ENCODE results near the gene FREM3. TPM values are rescaled to one million over a fixed set of nuclear protein-coding genes. Genes with fewer than 3 reads are reported as not detected.
A peak's percentile ranks its signal among the peaks of the same experiment; 100 is the strongest.
"Not testable (repeated sequence)": the region's sequence is repeated elsewhere in the genome, so short reads cannot be mapped to it uniquely, and the experiment has no call there.

FREM3 gene
- total RNA-seq, 1 experiment from 2014 or later = not detected

GRCh38 chr4:143538979-143539669 is 161.4 kb downstream of the FREM3 start:
- no peak overlapping the region for H3K9ac ChIP-seq (ENCODE audit: low read length)
- H3K36me3 ChIP-seq (ENCODE audit: insufficient read depth, low read length) = peaks cover 92% of the 10 kb centered on the region
- no peak overlapping the region for H3K4me3 ChIP-seq (ENCODE audit: low read length)
- peaks cover 2% of the 10 kb centered on the region; the same call in 1 of the 2 replicates for H4K20me1 ChIP-seq (ENCODE audit: insufficient read depth, low read depth, low read length)
- no peak overlapping the region for H3K4me2 ChIP-seq (ENCODE audit: low read depth, low read length, poor library complexity, severe bottlenecking)
- H3K9me2 ChIP-seq (replicated peaks; ENCODE audit: insufficient read depth, low read length) = no peaks in the 10 kb centered on the region
- peaks cover 59% of the 10 kb centered on the region for H3K79me2 ChIP-seq (ENCODE audit: low read length)
- no peaks in the 10 kb centered on the region for H3K27me3 ChIP-seq (ENCODE audit: low read length)
- H3K9me3 ChIP-seq (ENCODE audit: low read length) = no peaks in the 10 kb centered on the region
- DNase-seq = no peak
- H2AFZ ChIP-seq (ENCODE audit: low read length) = no peak overlapping the region
- H3K27ac ChIP-seq (ENCODE audit: low read length) = no peak overlapping the region
- H3K4me1 ChIP-seq (ENCODE audit: low read length) = 0 out of 2 replicates have a peak, but pooled peaks cover 2% of the 10 kb centered on the region

- no peaks in the 10 kb centered on the region for H3K4me1 ChIP-seq (ENCODE audit: low read length)
- H3K27ac ChIP-seq (ENCODE audit: low read length) = no peak overlapping the region
- no peak overlapping the region for H3K4me2 ChIP-seq (ENCODE audit: low read depth, low read length, poor library complexity, severe bottlenecking)
- H3K4me3 ChIP-seq (ENCODE audit: low read length) = no peak overlapping the region
- H3K9me2 ChIP-seq (replicated peaks; ENCODE audit: insufficient read depth, low read length) = no peaks in the 10 kb centered on the region
- no peak overlapping the region for H3K9ac ChIP-seq (ENCODE audit: low read length)
- peaks cover 18% of the 10 kb centered on the region; the same call in 1 of the 2 replicates for H4K20me1 ChIP-seq (ENCODE audit: insufficient read depth, low read depth, low read length)
- H3K9me3 ChIP-seq (ENCODE audit: low read length) = no peaks in the 10 kb centered on the region
- no peak overlapping the region for H2AFZ ChIP-seq (ENCODE audit: low read length)
- no peak for DNase-seq
- peaks cover 95% of the 10 kb centered on the region for H3K36me3 ChIP-seq (ENCODE audit: insufficient read depth, low read length)
- H3K79me2 ChIP-seq (ENCODE audit: low read length) = peaks cover 92% of the 10 kb centered on the region
- no peaks in the 10 kb centered on the region for H3K27me3 ChIP-seq (ENCODE audit: low read length)
Measured at GRCh38 chr4:143531788-143532491, 168.5 kb downstream of the FREM3 start.

- no peaks in the 10 kb centered on the region for H3K4me1 ChIP-seq (ENCODE audit: low read length)
- DNase-seq = peak; percentile 58
- no peaks in the 10 kb centered on the region for H3K9me3 ChIP-seq (ENCODE audit: low read length)
- H2AFZ ChIP-seq (ENCODE audit: low read length) = no peak overlapping the region
- H3K79me2 ChIP-seq (ENCODE audit: low read length) = peaks cover 92% of the 10 kb centered on the region
- no peak overlapping the region for H3K27ac ChIP-seq (ENCODE audit: low read length)
- H3K4me2 ChIP-seq (ENCODE audit: low read depth, low read length, poor library complexity, severe bottlenecking) = no peak overlapping the region
- peaks cover 18% of the 10 kb centered on the region; the same call in 1 of the 2 replicates for H4K20me1 ChIP-seq (ENCODE audit: insufficient read depth, low read depth, low read length)
- no peaks in the 10 kb centered on the region for H3K9me2 ChIP-seq (replicated peaks; ENCODE audit: insufficient read depth, low read length)
- no peak overlapping the region for H3K4me3 ChIP-seq (ENCODE audit: low read length)
- H3K9ac ChIP-seq (ENCODE audit: low read length) = no peak overlapping the region
- no peaks in the 10 kb centered on the region for H3K27me3 ChIP-seq (ENCODE audit: low read length)
- H3K36me3 ChIP-seq (ENCODE audit: insufficient read depth, low read length) = peaks cover 94% of the 10 kb centered on the region
Measured at GRCh38 chr4:143531380-143531779, 169.1 kb downstream of the FREM3 start.

GRCh38 chr4:143528046-143528445 is 172.4 kb downstream of the FREM3 start:
- Histone ChIP-seq H3K79me2 (ENCODE audit: low read length) (peaks cover 95% of the 10 kb centered on the region), H3K36me3 (ENCODE audit: insufficient read depth, low read length) (peaks cover 92% of the 10 kb centered on the region), H4K20me1 (ENCODE audit: insufficient read depth, low read depth, low read length) (peaks cover 27% of the 10 kb centered on the region; the same call in 1 of the 2 replicates)
- not testable (repeated sequence) for H2AFZ ChIP-seq (ENCODE audit: low read length); H3K4me2 ChIP-seq (ENCODE audit: low read depth, low read length, poor library complexity, severe bottlenecking); DNase-seq; H3K9me2 ChIP-seq (replicated peaks; ENCODE audit: insufficient read depth, low read length); H3K9ac ChIP-seq (ENCODE audit: low read length); H3K4me1 ChIP-seq (ENCODE audit: low read length); H3K4me3 ChIP-seq (ENCODE audit: low read length); H3K27ac ChIP-seq (ENCODE audit: low read length); H3K27me3 ChIP-seq (ENCODE audit: low read length); H3K9me3 ChIP-seq (ENCODE audit: low read length)

Other genes with a start within 250 kb of the FREM3 start
- 66.8 and 102 TPM in 2 replicates for gene SMARCA5, start 187.0 kb downstream of the FREM3 start, total RNA-seq (2014; rRNA removed; shearing (Covaris generic); ENCODE audit: low replicate concordance)
- 1.9 and 4.0 TPM in 2 replicates for gene GYPE, start 204.9 kb upstream of the FREM3 start, total RNA-seq (2014; rRNA removed; shearing (Covaris generic); ENCODE audit: low replicate concordance)